IgD-negative memory B cell (primary cell): ENCODE measurements around the gene KCNMB1. TPM values are rescaled to one million over a fixed set of nuclear protein-coding genes. Genes with fewer than 3 reads are reported as not detected.

Source experiments
- H3K27ac Mint-ChIP-seq, 3 donors: one replicate each; pipeline ENCODE4 v1.8.0; 2020 to 2022; ENCODE audit warnings: mild to moderate bottlenecking in 3 of 3, mixed read lengths in 3 of 3, moderate library complexity in 1 of 3
- H3K27me3 Mint-ChIP-seq: one replicate; pipeline ENCODE4 v1.8.0; 2021; ENCODE audit warnings: mixed read lengths
- H3K36me3 Mint-ChIP-seq: one replicate; pipeline ENCODE4 v1.8.0; 2020; ENCODE audit warnings: mild to moderate bottlenecking, mixed read lengths
- H3K4me1 Mint-ChIP-seq, 3 donors: one replicate each; pipeline ENCODE4 v1.8.0; 2020 to 2022; ENCODE audit warnings: mixed read lengths in 3 of 3, mild to moderate bottlenecking in 1 of 3
- H3K4me3 Mint-ChIP-seq, 4 donors: one replicate each; pipeline ENCODE4 v1.8.0; 2020 to 2022; ENCODE audit warnings: mild to moderate bottlenecking in 4 of 4, mixed read lengths in 4 of 4, moderate library complexity in 3 of 4
- H3K9me3 Mint-ChIP-seq, 3 donors: one replicate each; pipeline ENCODE4 v1.8.0; 2020 to 2021; ENCODE audit warnings: mixed read lengths in 3 of 3, mild to moderate bottlenecking in 1 of 3
- polyA plus RNA-seq: library from polyadenylated mRNA; unstranded; fragments of 300-500 nt; fragmentation: Illumina TruSeq; gene quantifications from one replicate; pipeline ENCODE4 v1.2.3, GENCODE V29; 2021

KCNMB1 gene
- not detected for polyA plus RNA-seq

GRCh38 chr5:170388818-170389549 lies at the start of gene KCNMB1:
Gene KCNMB1 (minus strand): TSS chr5:170389367. CDS start chr5:170385447, 3,920 bp downstream.
- H3K4me1 Mint-ChIP-seq = peaks cover 10 to 15% (median 11%) of the 10 kb centered on the region in 3 donors
- no peak within 1 kb of the TSS for H3K4me3 Mint-ChIP-seq
- H3K36me3 Mint-ChIP-seq = no peaks in the 10 kb centered on the region
- H3K27me3 Mint-ChIP-seq = peaks cover 9% of the 10 kb centered on the region
- H3K9me3 Mint-ChIP-seq = no peaks in the 10 kb centered on the region
- no peak within 1 kb of the TSS for H3K27ac Mint-ChIP-seq

GRCh38 chr5:170438581-170438980 lies 49.4 kb upstream of the KCNMB1 start:
- H3K9me3 Mint-ChIP-seq = no peaks in the 10 kb centered on the region
- no peaks in the 10 kb centered on the region for H3K4me1 Mint-ChIP-seq
- peaks cover 9% of the 10 kb centered on the region for H3K27me3 Mint-ChIP-seq
- H3K36me3 Mint-ChIP-seq = no peaks in the 10 kb centered on the region
- no peak overlapping the region for H3K27ac Mint-ChIP-seq
- H3K4me3 Mint-ChIP-seq = no peak overlapping the region

- no peak overlapping the region for H3K27ac Mint-ChIP-seq
Observed at GRCh38 chr5:170437621-170438375, 48.6 kb upstream of the KCNMB1 start.

GRCh38 chr5:170436335-170436734 lies 47.2 kb upstream of the KCNMB1 start:
- Mint-ChIP-seq H3K4me1 (no peaks in the 10 kb centered on the region), H3K36me3 (peaks cover 3% of the 10 kb centered on the region), H3K27me3 (peaks cover 17% of the 10 kb centered on the region), H3K9me3 (peaks cover 0 to 2% (median 0%) of the 10 kb centered on the region in 3 donors), H3K4me3 (no peak overlapping the region), H3K27ac (peak overlapping the region in 1 of 3 donors; percentile 60)

More at GRCh38 chr5:170437621-170438375, 48.6 kb upstream of the KCNMB1 start:
- H3K9me3 Mint-ChIP-seq = peaks cover 0 to under 1% (median 0%) of the 10 kb centered on the region in 3 donors
- H3K4me1 Mint-ChIP-seq = no peaks in the 10 kb centered on the region
- H3K4me3 Mint-ChIP-seq = no peak overlapping the region
- H3K27me3 Mint-ChIP-seq = peaks cover 12% of the 10 kb centered on the region
- H3K36me3 Mint-ChIP-seq = no peaks in the 10 kb centered on the region

GRCh38 chr5:170434966-170435605 lies 45.9 kb upstream of the KCNMB1 start:
- Mint-ChIP-seq H3K27ac (no peak overlapping the region), H3K36me3 (peaks cover 3% of the 10 kb centered on the region), H3K4me1 (no peaks in the 10 kb centered on the region), H3K27me3 (peaks cover 27% of the 10 kb centered on the region), H3K4me3 (no peak overlapping the region), H3K9me3 (peaks cover 0 to 2% (median 0%) of the 10 kb centered on the region in 3 donors)

- peaks cover 24% of the 10 kb centered on the region for H3K27me3 Mint-ChIP-seq
- peaks cover 3% of the 10 kb centered on the region for H3K36me3 Mint-ChIP-seq
Observed at GRCh38 chr5:170432669-170433068, 43.5 kb upstream of the KCNMB1 start.

GRCh38 chr5:170431571-170431970 lies 42.4 kb upstream of the KCNMB1 start:
- Mint-ChIP-seq H3K4me3 (no peak overlapping the region), H3K27me3 (peaks cover 23% of the 10 kb centered on the region), H3K27ac (no peak overlapping the region), H3K4me1 (peaks cover 0 to 5% (median 0%) of the 10 kb centered on the region in 3 donors), H3K36me3 (peaks cover 3% of the 10 kb centered on the region), H3K9me3 (peaks cover 0 to 2% (median 0%) of the 10 kb centered on the region in 3 donors)

More at GRCh38 chr5:170432669-170433068, 43.5 kb upstream of the KCNMB1 start:
- H3K9me3 Mint-ChIP-seq = peaks cover 0 to 2% (median 0%) of the 10 kb centered on the region in 3 donors
- H3K27ac Mint-ChIP-seq = no peak overlapping the region
- peaks cover 0 to 4% (median 0%) of the 10 kb centered on the region in 3 donors for H3K4me1 Mint-ChIP-seq
- H3K4me3 Mint-ChIP-seq = no peak overlapping the region

GRCh38 chr5:170430866-170431437 lies 41.8 kb upstream of the KCNMB1 start:
- Mint-ChIP-seq H3K36me3 (peaks cover 3% of the 10 kb centered on the region), H3K27ac (no peak overlapping the region), H3K4me1 (peaks cover 0 to 5% (median 0%) of the 10 kb centered on the region in 3 donors), H3K9me3 (peaks cover 0 to 2% (median 0%) of the 10 kb centered on the region in 3 donors), H3K27me3 (peaks cover 23% of the 10 kb centered on the region), H3K4me3 (no peak overlapping the region)

GRCh38 chr5:170430256-170430655 lies 41.1 kb upstream of the KCNMB1 start:
- no peak overlapping the region for H3K4me3 Mint-ChIP-seq
- H3K27me3 Mint-ChIP-seq = peaks cover 23% of the 10 kb centered on the region
- peaks cover 3% of the 10 kb centered on the region for H3K36me3 Mint-ChIP-seq
- no peak overlapping the region for H3K27ac Mint-ChIP-seq
- H3K9me3 Mint-ChIP-seq = peaks cover 0 to 2% (median 0%) of the 10 kb centered on the region in 3 donors
- H3K4me1 Mint-ChIP-seq = peaks cover 0 to 5% (median 0%) of the 10 kb centered on the region in 3 donors

GRCh38 chr5:170429014-170429413 lies 39.8 kb upstream of the KCNMB1 start:
- Mint-ChIP-seq H3K4me3 (no peak overlapping the region), H3K36me3 (peaks cover 3% of the 10 kb centered on the region), H3K4me1 (peaks cover 0 to 5% (median 0%) of the 10 kb centered on the region in 3 donors), H3K9me3 (peaks cover 0 to 2% (median 0%) of the 10 kb centered on the region in 3 donors), H3K27ac (no peak overlapping the region), H3K27me3 (peaks cover 22% of the 10 kb centered on the region)

GRCh38 chr5:170427672-170428236 lies 38.6 kb upstream of the KCNMB1 start:
- no peak overlapping the region for H3K27ac Mint-ChIP-seq
- H3K4me1 Mint-ChIP-seq = peaks cover 0 to 5% (median 0%) of the 10 kb centered on the region in 3 donors

GRCh38 chr5:170426786-170427185 lies 37.6 kb upstream of the KCNMB1 start:
- H3K4me1 Mint-ChIP-seq = peaks cover 0 to 5% (median 0%) of the 10 kb centered on the region in 3 donors
- H3K27me3 Mint-ChIP-seq = peaks cover 15% of the 10 kb centered on the region
- peaks cover 1% of the 10 kb centered on the region for H3K36me3 Mint-ChIP-seq
- H3K4me3 Mint-ChIP-seq = no peak overlapping the region
- H3K27ac Mint-ChIP-seq = no peak overlapping the region
- H3K9me3 Mint-ChIP-seq = no peaks in the 10 kb centered on the region

More at GRCh38 chr5:170427672-170428236, 38.6 kb upstream of the KCNMB1 start:
- Mint-ChIP-seq H3K36me3 (peaks cover 3% of the 10 kb centered on the region), H3K4me3 (peak overlapping the region in 1 of 4 donors; percentile 30), H3K27me3 (peaks cover 18% of the 10 kb centered on the region), H3K9me3 (peaks cover 0 to 2% (median 0%) of the 10 kb centered on the region in 3 donors)

- H3K27me3 Mint-ChIP-seq = peaks cover 12% of the 10 kb centered on the region
- H3K36me3 Mint-ChIP-seq = no peaks in the 10 kb centered on the region
- H3K9me3 Mint-ChIP-seq = no peaks in the 10 kb centered on the region
- no peak overlapping the region for H3K27ac Mint-ChIP-seq
- H3K4me3 Mint-ChIP-seq = no peak overlapping the region
- peaks cover 0 to 5% (median 0%) of the 10 kb centered on the region in 3 donors for H3K4me1 Mint-ChIP-seq
Observed at GRCh38 chr5:170426149-170426767, 37.1 kb upstream of the KCNMB1 start.

- Mint-ChIP-seq H3K4me1 (peaks cover 0 to 5% (median 1%) of the 10 kb centered on the region in 3 donors), H3K36me3 (no peaks in the 10 kb centered on the region), H3K27ac (no peak overlapping the region), H3K27me3 (peaks cover 9% of the 10 kb centered on the region), H3K9me3 (no peaks in the 10 kb centered on the region), H3K4me3 (no peak overlapping the region)
Observed at GRCh38 chr5:170425731-170426130, 36.6 kb upstream of the KCNMB1 start.
